SKM-1 (cell line): ENCODE data around the gene PPARG.

Source experiments
- DNase-seq: peaks from one replicate; lab custom pipeline; 2025; ENCODE audit not compliant: unreplicated experiment; lab: John Stamatoyannopoulos, UW

The PPARG gene

GRCh38 chr3:12479919-12480427, 191.1 kb downstream of the PPARG start:
- DNase-seq, result peak; percentile 50

- DNase-seq, result no peak
These were observed 194.5 kb downstream of the PPARG start for GRCh38 chr3:12483410-12483809.

- no peak for DNase-seq
These were observed 195.0 kb downstream of the PPARG start for GRCh38 chr3:12483872-12484197.
